GM12878 (cell line): ENCODE data around the gene LCAT. TPM values are rescaled to one million over a fixed set of nuclear protein-coding genes. Genes with fewer than 3 reads are reported as not detected.

Experiments used
- ASH2L ChIP-seq: fragments of 300-600, 200-600 bp; sonication (generic); IDR thresholded peaks from 2 replicates; pipeline ENCODE4 v1.6.1; 2017; ENCODE audit warnings: low read depth, mild to moderate bottlenecking, borderline replicate concordance
- ATF3 ChIP-seq: IDR thresholded peaks from 2 replicates; pipeline ENCODE4 v1.6.1; 2011; ENCODE audit warnings: low read depth, mild to moderate bottlenecking, low read length, moderate library complexity, borderline replicate concordance; ENCODE audit errors: extremely low read depth
- BMI1 ChIP-seq: fragments of 450-650 bp; IDR thresholded peaks from 2 replicates; pipeline ENCODE4 v1.6.1; 2016; ENCODE audit warnings: mild to moderate bottlenecking, moderate library complexity, borderline replicate concordance
- CBFB ChIP-seq: IDR thresholded peaks from 2 replicates; pipeline ENCODE4 v1.6.1; 2016; ENCODE audit warnings: antibody characterized with exemption, low read depth
- DPF2 ChIP-seq: fragments of 450-650 bp; IDR thresholded peaks from 2 replicates; pipeline ENCODE4 v1.6.1; 2017; ENCODE audit warnings: mild to moderate bottlenecking
- E2F4 ChIP-seq: IDR thresholded peaks from 2 replicates; pipeline ENCODE4 v1.6.1; 2012; ENCODE audit warnings: low read depth, low read length, improper control_type of control experiment
- EZH2 ChIP-seq: IDR thresholded peaks from 2 replicates; pipeline ENCODE4 v1.6.1; 2012; ENCODE audit warnings: low read depth, mild to moderate bottlenecking, control low read depth, inconsistent platforms, low read length, borderline replicate concordance; ENCODE audit not compliant: control insufficient read depth
- GABPA ChIP-seq: IDR thresholded peaks from 2 replicates; pipeline ENCODE4 v1.6.1; 2014; ENCODE audit warnings: antibody characterized with exemption, low read depth, mild to moderate bottlenecking, inconsistent platforms
- GATAD2B ChIP-seq: fragments of 450-650 bp; conservative IDR thresholded peaks from 2 replicates; pipeline ENCODE4 v1.6.1; 2017; ENCODE audit warnings: low read depth, mild to moderate bottlenecking, moderate library complexity
- HDAC6 ChIP-seq: fragments of 200-600 bp; sonication (generic); IDR thresholded peaks from one replicate; pipeline ENCODE4 v1.8.0; 2017; ENCODE audit warnings: antibody characterized with exemption; ENCODE audit not compliant: unreplicated experiment
- IKZF1 ChIP-seq: fragments of 450-650 bp; conservative IDR thresholded peaks from 2 replicates; pipeline ENCODE4 v1.6.1; 2017; ENCODE audit warnings: antibody characterized with exemption, mild to moderate bottlenecking
- IKZF2 ChIP-seq, 2 experiments: fragments of 450-650 bp; IDR thresholded peaks; 2 replicates each; pipeline ENCODE4 v1.6.1; 2017; ENCODE audit warnings: mild to moderate bottlenecking in 2 of 2, moderate library complexity in 2 of 2
- PAX5 ChIP-seq: IDR thresholded peaks from 2 replicates; pipeline ENCODE4 v1.6.1; 2011; ENCODE audit warnings: low read depth, low read length, borderline replicate concordance
- PAX8 ChIP-seq: fragments of 450-650 bp; IDR thresholded peaks from 2 replicates; pipeline ENCODE4 v1.6.1; 2017; ENCODE audit warnings: mild to moderate bottlenecking, moderate library complexity
- PML ChIP-seq: IDR thresholded peaks from 2 replicates; pipeline ENCODE4 v1.6.1; 2012; ENCODE audit warnings: low read length, inconsistent platforms
- STAT1 ChIP-seq: fragments of 450-650 bp; conservative IDR thresholded peaks from 2 replicates; pipeline ENCODE4 v1.6.1; 2014; ENCODE audit warnings: antibody characterized with exemption, mild to moderate bottlenecking
- TCF12 ChIP-seq: IDR thresholded peaks from 2 replicates; pipeline ENCODE4 v1.6.1; 2011; ENCODE audit warnings: low read depth, mild to moderate bottlenecking, low read length
- USF2 ChIP-seq: IDR thresholded peaks from 2 replicates; pipeline ENCODE4 v1.6.1; 2011; ENCODE audit warnings: low read depth, low read length, improper control_type of control experiment, borderline replicate concordance
- YY1 ChIP-seq: IDR thresholded peaks from 2 replicates; pipeline ENCODE4 v1.6.1; 2011; ENCODE audit warnings: low read depth, mild to moderate bottlenecking, low read length
- ZBTB33 ChIP-seq: fragments of 450-650 bp; IDR thresholded peaks from 2 replicates; pipeline ENCODE4 v1.6.1; 2017; ENCODE audit warnings: mild to moderate bottlenecking
- ZNF207 ChIP-seq: fragments of 450-650 bp; IDR thresholded peaks from 2 replicates; pipeline ENCODE4 v1.6.1; 2014; ENCODE audit warnings: antibody characterized with exemption, mild to moderate bottlenecking, borderline replicate concordance
- ZNF384 ChIP-seq: IDR thresholded peaks from 2 replicates; pipeline ENCODE4 v1.6.1; 2012; ENCODE audit warnings: low read depth, mild to moderate bottlenecking, low read length, improper control_type of control experiment, borderline replicate concordance
- ZNF592 ChIP-seq: fragments of 450-650 bp; IDR thresholded peaks from 2 replicates; pipeline ENCODE4 v1.6.1; 2017; ENCODE audit warnings: mild to moderate bottlenecking, moderate library complexity
- polyA plus RNA-seq, 11 experiments: library from polyadenylated mRNA; depleted of rRNA in 4 of 11; unstranded in 6 of 11; stranded (reverse) in 5 of 11; fragments of >200 nt; fragmentation: Nextera tagmentation in 4 of 11; fragmentation: Illumina TruSeq in 1 of 11; extraction: Ambion mirVana in 4 of 11; extraction: Trizol in 1 of 11; gene quantifications; 1 replicate in 1 of 11; 2 replicates in 10 of 11; pipeline versions ENCODE4 v1.2.1 to v1.2.3, GENCODE V29; 2011 to 2016; ENCODE audit warnings: inconsistent platforms in 2 of 11, missing spikeins in 2 of 11, low read depth in 1 of 11
- total RNA-seq, 4 experiments: library from RNA; depleted of rRNA in 3 of 4; stranded (reverse); fragments of >200 nt in 3 of 4; fragmentation: Illumina TruSeq in 1 of 4; extraction: Trizol in 1 of 4; gene quantifications; 2 replicates each; pipeline versions ENCODE4 v1.2.1 to v1.2.3, GENCODE V29; 2013 to 2021

Gene LCAT
- total and polyA plus RNA-seq, 10 of the 15 experiments (the other 5 are each of a cell fraction or from before 2014, with no cell fraction given): 0.61 to 11.7 (median 3.3) TPM

- TF ChIP-seq EZH2 (no peak), E2F4 (no peak), IKZF1 (no peak), ZNF207 (peak; percentile 36; the same call in 1 of the 2 replicates), IKZF2 (IDR thresholded peaks at IDR 0.05) (no peak), PML (peak; percentile 66; the same call in 1 of the 2 replicates), DPF2 (peak; percentile 57), USF2 (peak; percentile 77), STAT1 (peak; percentile 88; the same call in 1 of the 2 replicates), PAX5 (peak; percentile 7; the same call in 1 of the 2 replicates), ZNF384 (no peak), GABPA (peak; percentile 86), CBFB (no peak; the same call in 1 of the 2 replicates), GATAD2B (peak; percentile 43; the same call in 1 of the 2 replicates), ZBTB33 (no peak), TCF12 (no peak), ZNF592 (no peak), ATF3 (peak; percentile 59; the same call in 1 of the 2 replicates), PAX8 (no peak), HDAC6 (no peak), ASH2L (no peak), BMI1 (no peak), YY1 (peak; percentile 87)
These were observed 8.4 kb downstream of the LCAT start (continued) for GRCh38 chr16:67935402-67936123.
